IMR-90 (cell line): ENCODE data around the gene KCNK7. TPM values are rescaled to one million over a fixed set of nuclear protein-coding genes. Genes with fewer than 3 reads are reported as not detected.

ENCODE experiments used
- ATAC-seq: fragments of 200-7000 bp; cut with Tn5 transposase; 2 replicates; pipeline ENCODE4 v1.9.1; 2020; ENCODE audit warnings: low read depth, mild to moderate bottlenecking, moderate library complexity
- BruUV-seq: library from RNA; stranded (reverse); fragments of 400-500 nt; replicated peaks from 2 replicates; lab custom pipeline; 2021; lab: Mats Ljungman, UMichigan
- CTCF ChIA-PET: fragments of 300-600 bp; formaldehyde crosslinking; extraction: SDS; loops from one replicate; lab custom pipeline; 2021; ENCODE audit warnings: antibody characterized with exemption; lab: Yijun Ruan, JAX
- POLR2A ChIA-PET: fragments of 300-600 bp; sonication (Branson Sonifier 250); formaldehyde crosslinking; loops from one replicate; lab custom pipeline; 2022; ENCODE audit warnings: antibody characterized with exemption; ENCODE audit not compliant: unreplicated experiment; lab: Charles Lee
- DNase-seq: peaks from one replicate; pipeline ENCODE4 v3.0.0; 2013
- H2AFZ ChIP-seq: replicated peaks from 2 replicates; pipeline ENCODE3; 2013; ENCODE audit warnings: low read length, mild to moderate bottlenecking; ENCODE audit not compliant: poor library complexity
- H2AK5ac ChIP-seq: 2 replicates; pipeline ENCODE4 v1.6.1; 2013; ENCODE audit warnings: low read depth, low read length, inconsistent platforms
- H2AK9ac ChIP-seq: replicated peaks from 2 replicates; pipeline ENCODE3; 2013; ENCODE audit warnings: mild to moderate bottlenecking, low read depth, low read length, moderate library complexity; ENCODE audit not compliant: poor library complexity
- H2BK120ac ChIP-seq: 2 replicates; pipeline ENCODE4 v1.6.1; 2013; ENCODE audit warnings: low read depth, low read length, inconsistent platforms
- H2BK15ac ChIP-seq: 3 replicates; pipeline ENCODE4 v1.6.1; 2013; ENCODE audit warnings: low read depth, low read length, inconsistent platforms
- H2BK20ac ChIP-seq: 2 replicates; pipeline ENCODE4 v1.6.1; 2013; ENCODE audit warnings: low read depth, mild to moderate bottlenecking, inconsistent platforms, low read length, moderate library complexity
- H2BK5ac ChIP-seq: 2 replicates; pipeline ENCODE4 v1.6.1; 2013; ENCODE audit warnings: mild to moderate bottlenecking, low read depth, low read length, inconsistent platforms; ENCODE audit not compliant: poor library complexity, severe bottlenecking
- H3K14ac ChIP-seq: replicated peaks from 2 replicates; pipeline ENCODE4 v1.6.1; 2013; ENCODE audit warnings: low read depth, low read length, inconsistent platforms
- H3K18ac ChIP-seq: 2 replicates; pipeline ENCODE4 v1.6.1; 2013; ENCODE audit warnings: low read depth, low read length, control low read depth
- H3K23ac ChIP-seq: 2 replicates; pipeline ENCODE4 v1.6.1; 2013; ENCODE audit warnings: low read depth, low read length, inconsistent platforms
- H3K27ac ChIP-seq: 2 replicates; pipeline ENCODE4 v1.5.1; 2013; ENCODE audit warnings: mild to moderate bottlenecking, control low read depth, low read length; ENCODE audit not compliant: insufficient read depth
- H3K27me3 ChIP-seq: 2 replicates; pipeline ENCODE4 v1.6.1; 2013; ENCODE audit warnings: low read length; ENCODE audit not compliant: control insufficient read depth, insufficient read depth
- H3K36me3 ChIP-seq: 2 replicates; pipeline ENCODE4 v1.6.1; 2013; ENCODE audit warnings: low read length, mixed read lengths; ENCODE audit not compliant: control insufficient read depth, insufficient read depth
- H3K4ac ChIP-seq: 2 replicates; pipeline ENCODE4 v1.6.1; 2013; ENCODE audit warnings: low read depth, low read length, inconsistent platforms
- H3K4me1 ChIP-seq: 2 replicates; pipeline ENCODE4 v1.6.1; 2013; ENCODE audit warnings: low read length, mixed read lengths; ENCODE audit not compliant: control insufficient read depth, insufficient read depth
- H3K4me2 ChIP-seq: 2 replicates; pipeline ENCODE4 v1.6.1; 2013; ENCODE audit warnings: low read depth, mild to moderate bottlenecking, control low read depth, low read length, moderate library complexity
- H3K4me3 ChIP-seq: 2 replicates; pipeline ENCODE4 v1.5.1; 2013; ENCODE audit warnings: low read depth, mild to moderate bottlenecking, control low read depth, low read length, moderate library complexity; ENCODE audit not compliant: insufficient read depth
- H3K56ac ChIP-seq: 2 replicates; pipeline ENCODE4 v1.6.1; 2013; ENCODE audit warnings: low read length, inconsistent platforms; ENCODE audit not compliant: insufficient read depth; ENCODE audit errors: extremely low read depth
- H3K79me1 ChIP-seq, 2 experiments: 2 replicates each; pipeline ENCODE4 v1.6.1; 2013; ENCODE audit warnings: low read length in 2 of 2, inconsistent platforms in 1 of 2, low read depth in 1 of 2
- H3K9ac ChIP-seq: 2 replicates; pipeline ENCODE4 v1.6.1; 2013; ENCODE audit warnings: low read depth, low read length, control low read depth
- H3K9me1 ChIP-seq: 2 replicates; pipeline ENCODE4 v1.6.1; 2013; ENCODE audit warnings: low read length, inconsistent platforms; ENCODE audit not compliant: insufficient read depth
- H3K9me3 ChIP-seq: 2 replicates; pipeline ENCODE4 v1.6.1; 2013; ENCODE audit warnings: low read length; ENCODE audit not compliant: control insufficient read depth, insufficient read depth
- H4K20me1 ChIP-seq: 2 replicates; pipeline ENCODE4 v1.6.1; 2013; ENCODE audit warnings: low read length, inconsistent platforms; ENCODE audit not compliant: insufficient read depth
- H4K5ac ChIP-seq: 2 replicates; pipeline ENCODE4 v1.6.1; 2013; ENCODE audit warnings: mild to moderate bottlenecking, low read depth, low read length, control low read depth
- H4K8ac ChIP-seq, 2 experiments: 2 replicates each; pipeline ENCODE4 v1.6.1; 2013; ENCODE audit warnings: low read depth in 2 of 2, low read length in 2 of 2, control low read depth in 1 of 2, inconsistent platforms in 1 of 2
- H4K91ac ChIP-seq: 2 replicates; pipeline ENCODE4 v1.6.1; 2013; ENCODE audit warnings: low read depth, low read length, inconsistent platforms; ENCODE audit not compliant: insufficient read depth
- BHLHE40 ChIP-seq: fragments of 150-350 bp; IDR thresholded peaks from 2 replicates; pipeline ENCODE4 v1.6.1; 2016; ENCODE audit warnings: mild to moderate bottlenecking, low read depth, low read length
- CEBPB ChIP-seq: IDR thresholded peaks from 2 replicates; pipeline ENCODE4 v1.6.1; 2012; ENCODE audit warnings: low read depth, low read length, improper control_type of control experiment
- CHD1 ChIP-seq: IDR thresholded peaks from 2 replicates; pipeline ENCODE4 v1.6.1; 2012; ENCODE audit warnings: low read depth, low read length, improper control_type of control experiment
- MAFK ChIP-seq: IDR thresholded peaks from 2 replicates; pipeline ENCODE4 v1.6.1; 2012; ENCODE audit warnings: low read depth, low read length, improper control_type of control experiment
- MAZ ChIP-seq: IDR thresholded peaks from 2 replicates; pipeline ENCODE4 v1.6.1; 2012; ENCODE audit warnings: low read depth, mild to moderate bottlenecking, low read length, improper control_type of control experiment, moderate library complexity, borderline replicate concordance
- MXI1 ChIP-seq: IDR thresholded peaks from 2 replicates; pipeline ENCODE4 v1.6.1; 2012; ENCODE audit warnings: low read depth, mild to moderate bottlenecking, low read length, moderate library complexity, borderline replicate concordance
- NFE2L2 ChIP-seq: fragments of 150-350 bp; IDR thresholded peaks from 2 replicates; pipeline ENCODE4 v1.6.1; 2016; ENCODE audit warnings: low read depth, mild to moderate bottlenecking, low read length
- POLR2A ChIP-seq: IDR thresholded peaks from 2 replicates; pipeline ENCODE4 v1.6.1; 2012; ENCODE audit warnings: mild to moderate bottlenecking, low read depth, low read length
- RAD21 ChIP-seq: IDR thresholded peaks from 2 replicates; pipeline ENCODE4 v1.6.1; 2012; ENCODE audit warnings: low read length, improper control_type of control experiment
- RCOR1 ChIP-seq: IDR thresholded peaks from 2 replicates; pipeline ENCODE4 v1.6.1; 2012; ENCODE audit warnings: mild to moderate bottlenecking, low read length, improper control_type of control experiment; ENCODE audit not compliant: insufficient replicate concordance
- RFX5 ChIP-seq: IDR thresholded peaks from 2 replicates; pipeline ENCODE4 v1.8.0; 2012; ENCODE audit warnings: low read depth, mild to moderate bottlenecking, low read length, moderate library complexity
- WGBS, 2 experiments: methylation state at CpG; one replicate each; pipeline versions ENCODE4 v1.1.5 to v1.1.7; 2013; ENCODE audit warnings: missing lambda C conversion rate in 2 of 2; ENCODE audit not compliant: insufficient read length in 1 of 2; ENCODE audit errors: extremely low coverage in 2 of 2; 5-methylcytosine and 5-hydroxymethylcytosine counted together
- dilution Hi-C: fragments of 300-500 bp; cut with HindIII; formaldehyde crosslinking; loops from one replicate; pipeline ENCODE4 v1.14.3; 2018; ENCODE audit warnings: low sequenced_read_pairs; ENCODE audit not compliant: unreplicated experiment
- in situ Hi-C: fragments of 300-500 bp; cut with MboI; formaldehyde crosslinking; loops from 3 replicates; pipeline ENCODE4 v1.14.3; 2019; ENCODE audit warnings: low sequenced_read_pairs, inconsistent platforms, mixed read lengths
- intact Hi-C: fragments of 100-400 bp; cut with micrococcal nuclease; formaldehyde crosslinking; loops from 2 replicates; pipeline ENCODE4 v1.10.0; 2022
- polyA plus RNA-seq, 3 experiments: library from polyadenylated mRNA; depleted of rRNA; stranded (reverse); fragments of >200 nt; gene quantifications; 2 replicates each; pipeline ENCODE4 v1.2.3, GENCODE V29; 2012; ENCODE audit warnings: low replicate concordance in 1 of 3
- total RNA-seq: library from RNA; depleted of rRNA; stranded (reverse); fragments of >200 nt; gene quantifications from 2 replicates; pipeline ENCODE4 v1.2.3, GENCODE V29; 2012
- TF ChIP-seq, protein P1 (sequence below): conservative IDR thresholded peaks from 2 replicates; pipeline ENCODE4 v1.5.1; 2012; ENCODE audit warnings: mild to moderate bottlenecking, low read depth, low read length, improper control_type of control experiment
- TF ChIP-seq, protein P2 (sequence below): fragments of 150-350 bp; IDR thresholded peaks from 2 replicates; pipeline ENCODE4 v1.6.1; 2016; ENCODE audit warnings: low read depth, mild to moderate bottlenecking, low read length, moderate library complexity, borderline replicate concordance

KCNK7 gene
- total and polyA plus RNA-seq, 2 of the 4 experiments (the other 2 are of a cell fraction), result 0.09 TPM; not detected in 1

DNA sequence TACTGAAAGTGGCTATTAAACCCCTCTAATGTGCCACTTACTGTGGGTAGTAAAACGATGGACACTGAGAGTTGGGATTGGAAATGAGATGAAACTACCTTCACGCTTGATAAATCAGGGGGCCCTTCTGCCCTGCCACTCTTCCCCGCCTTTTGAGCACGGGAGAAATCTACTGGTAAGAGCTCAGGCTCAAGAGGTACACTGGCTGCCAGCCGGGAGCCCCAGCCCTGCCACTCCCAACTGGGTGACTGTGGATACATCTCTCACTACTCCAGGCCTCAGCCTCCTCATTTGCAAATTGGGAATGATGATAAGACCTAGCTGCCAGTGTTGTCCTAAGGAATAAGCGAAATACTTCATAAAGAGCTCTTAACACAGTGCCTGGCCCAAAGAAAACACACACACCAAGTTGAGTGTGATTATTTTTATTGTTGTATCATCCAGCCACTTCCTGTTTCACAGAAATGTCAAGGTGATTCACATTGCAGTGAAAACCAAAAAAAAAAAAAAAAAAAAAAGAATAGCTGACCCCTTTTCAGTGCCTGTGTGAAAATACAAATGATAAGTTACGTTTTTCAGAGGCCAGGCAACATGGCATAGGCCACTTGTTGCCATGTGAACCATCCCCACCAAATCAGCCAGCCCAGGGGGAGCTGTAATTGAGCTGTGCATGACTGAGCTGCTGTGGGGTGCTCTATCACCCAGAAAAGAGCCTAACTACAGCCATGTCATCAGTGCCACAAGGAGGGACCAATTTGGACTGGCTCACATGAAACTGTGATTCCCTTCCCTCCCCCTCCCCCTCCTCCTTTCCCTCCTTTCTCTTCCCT, 29.8 kb downstream of the KCNK7 start:
- Histone ChIP-seq H4K8ac (peak overlapping the region in 1 of 2 experiments; percentile 5; a peak in 1 of 4 replicates), H3K9ac (no peak overlapping the region), H3K9me1 (peaks cover 20% of the 10 kb centered on the region), H2BK120ac (no peak overlapping the region), H3K36me3 (0 out of 2 replicates have a peak, but pooled peaks cover 1% of the 10 kb centered on the region), H3K23ac (peak overlapping the region; percentile 0; the same call in 1 of the 2 replicates), H3K4me3 (no peak overlapping the region), H3K4me1 (peaks cover 11% of the 10 kb centered on the region), H4K91ac (no peak overlapping the region), H3K27me3 (no peaks in the 10 kb centered on the region), H3K18ac (no peak overlapping the region), H3K4me2 (no peak overlapping the region), H2BK20ac (no peak overlapping the region), H3K14ac (no peak overlapping the region), H3K4ac (peak overlapping the region; percentile 3; the same call in 1 of the 2 replicates), H3K79me1 (peaks cover 13 to 44% of the 10 kb centered on the region in 2 experiments; a peak in 3 of 4 replicates), H2AK9ac (no peak overlapping the region), H4K20me1 (peaks cover 3% of the 10 kb centered on the region), H2BK5ac (no peak overlapping the region), H2BK15ac (no peak overlapping the region), H3K9me3 (no peaks in the 10 kb centered on the region), H3K56ac (no peak overlapping the region), H2AFZ (no peak overlapping the region), H4K5ac (no peak overlapping the region), H2AK5ac (peak overlapping the region; percentile 54; the same call in 1 of the 2 replicates), H3K27ac (no peak overlapping the region)
- no CpG with 5 or more reads among the region's 7 CpGs for WGBS, 2 experiments
- ATAC-seq (no peak), DNase-seq (peak; percentile 35)
- POLR2A ChIA-PET, result interaction anchor here (0.6 kb wide), 1 partner anchor 143 kb away, joined by 8 read pairs; the partner anchor contains the start of gene NEAT1
- TF ChIP-seq, protein P1, sequence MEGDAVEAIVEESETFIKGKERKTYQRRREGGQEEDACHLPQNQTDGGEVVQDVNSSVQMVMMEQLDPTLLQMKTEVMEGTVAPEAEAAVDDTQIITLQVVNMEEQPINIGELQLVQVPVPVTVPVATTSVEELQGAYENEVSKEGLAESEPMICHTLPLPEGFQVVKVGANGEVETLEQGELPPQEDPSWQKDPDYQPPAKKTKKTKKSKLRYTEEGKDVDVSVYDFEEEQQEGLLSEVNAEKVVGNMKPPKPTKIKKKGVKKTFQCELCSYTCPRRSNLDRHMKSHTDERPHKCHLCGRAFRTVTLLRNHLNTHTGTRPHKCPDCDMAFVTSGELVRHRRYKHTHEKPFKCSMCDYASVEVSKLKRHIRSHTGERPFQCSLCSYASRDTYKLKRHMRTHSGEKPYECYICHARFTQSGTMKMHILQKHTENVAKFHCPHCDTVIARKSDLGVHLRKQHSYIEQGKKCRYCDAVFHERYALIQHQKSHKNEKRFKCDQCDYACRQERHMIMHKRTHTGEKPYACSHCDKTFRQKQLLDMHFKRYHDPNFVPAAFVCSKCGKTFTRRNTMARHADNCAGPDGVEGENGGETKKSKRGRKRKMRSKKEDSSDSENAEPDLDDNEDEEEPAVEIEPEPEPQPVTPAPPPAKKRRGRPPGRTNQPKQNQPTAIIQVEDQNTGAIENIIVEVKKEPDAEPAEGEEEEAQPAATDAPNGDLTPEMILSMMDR, result no peak
- TF ChIP-seq CEBPB (no peak), NFE2L2 (no peak), MAZ (no peak), MXI1 (no peak), BHLHE40 (no peak), MAFK (no peak), RCOR1 (no peak), RAD21 (no peak), CHD1 (no peak), RFX5 (no peak), POLR2A (no peak)
- TF ChIP-seq, protein P2, sequence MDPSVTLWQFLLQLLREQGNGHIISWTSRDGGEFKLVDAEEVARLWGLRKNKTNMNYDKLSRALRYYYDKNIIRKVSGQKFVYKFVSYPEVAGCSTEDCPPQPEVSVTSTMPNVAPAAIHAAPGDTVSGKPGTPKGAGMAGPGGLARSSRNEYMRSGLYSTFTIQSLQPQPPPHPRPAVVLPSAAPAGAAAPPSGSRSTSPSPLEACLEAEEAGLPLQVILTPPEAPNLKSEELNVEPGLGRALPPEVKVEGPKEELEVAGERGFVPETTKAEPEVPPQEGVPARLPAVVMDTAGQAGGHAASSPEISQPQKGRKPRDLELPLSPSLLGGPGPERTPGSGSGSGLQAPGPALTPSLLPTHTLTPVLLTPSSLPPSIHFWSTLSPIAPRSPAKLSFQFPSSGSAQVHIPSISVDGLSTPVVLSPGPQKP, result no peak
- in situ Hi-C loops (no loop called here), dilution Hi-C loops (no loop called here), intact Hi-C loops (no loop called here)
- CTCF ChIA-PET, result interaction anchor here (1.2 kb wide), 1 partner anchor 25 kb away, joined by 7 read pairs; no protein-coding TSS in a partner anchor
- BruUV-seq, result no TSS peak
